B cell (primary cell): ENCODE results near the gene STC2.

Experiments
- EZH2 ChIP-seq: IDR thresholded peaks from 2 replicates; pipeline ENCODE4 v1.6.1; 2012; ENCODE audit warnings: borderline replicate concordance, low read depth, mild to moderate bottlenecking, moderate library complexity, low read length; ENCODE audit not compliant: insufficient read depth, poor library complexity, severe bottlenecking
- TF ChIP-seq, protein P1 (sequence below): fragments of 200-600 bp; IDR thresholded peaks from one replicate; pipeline ENCODE4 v1.8.0; 2022; ENCODE audit warnings: antibody characterized with exemption, mild to moderate bottlenecking

DNA sequence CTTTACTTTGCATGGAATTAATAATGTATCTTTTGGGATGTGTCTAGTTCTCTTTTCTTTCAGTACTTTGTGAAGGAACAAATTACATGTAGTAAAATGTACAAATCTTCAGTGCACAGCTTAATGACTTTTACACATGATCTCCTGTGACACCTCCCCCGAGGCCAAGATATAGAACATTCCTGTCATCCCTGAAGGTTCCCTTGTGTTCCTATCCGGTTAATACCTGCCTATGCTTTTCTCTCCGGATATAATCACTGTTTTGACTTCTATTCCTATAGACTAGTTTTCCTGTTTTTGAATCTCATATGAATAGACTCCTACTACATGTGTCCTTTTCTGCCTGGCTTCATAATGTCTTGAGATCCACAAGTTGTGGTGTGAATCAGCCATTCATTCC, 21.5 kb downstream of the STC2 start:
- TF ChIP-seq, protein P1, sequence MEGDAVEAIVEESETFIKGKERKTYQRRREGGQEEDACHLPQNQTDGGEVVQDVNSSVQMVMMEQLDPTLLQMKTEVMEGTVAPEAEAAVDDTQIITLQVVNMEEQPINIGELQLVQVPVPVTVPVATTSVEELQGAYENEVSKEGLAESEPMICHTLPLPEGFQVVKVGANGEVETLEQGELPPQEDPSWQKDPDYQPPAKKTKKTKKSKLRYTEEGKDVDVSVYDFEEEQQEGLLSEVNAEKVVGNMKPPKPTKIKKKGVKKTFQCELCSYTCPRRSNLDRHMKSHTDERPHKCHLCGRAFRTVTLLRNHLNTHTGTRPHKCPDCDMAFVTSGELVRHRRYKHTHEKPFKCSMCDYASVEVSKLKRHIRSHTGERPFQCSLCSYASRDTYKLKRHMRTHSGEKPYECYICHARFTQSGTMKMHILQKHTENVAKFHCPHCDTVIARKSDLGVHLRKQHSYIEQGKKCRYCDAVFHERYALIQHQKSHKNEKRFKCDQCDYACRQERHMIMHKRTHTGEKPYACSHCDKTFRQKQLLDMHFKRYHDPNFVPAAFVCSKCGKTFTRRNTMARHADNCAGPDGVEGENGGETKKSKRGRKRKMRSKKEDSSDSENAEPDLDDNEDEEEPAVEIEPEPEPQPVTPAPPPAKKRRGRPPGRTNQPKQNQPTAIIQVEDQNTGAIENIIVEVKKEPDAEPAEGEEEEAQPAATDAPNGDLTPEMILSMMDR = no peak
- TF ChIP-seq EZH2 = no peak
